Stimulated activated naive CD8-positive, alpha-beta T cell treated with anti-CD3 and anti-CD28 coated beads, Interleukin-15, Interleukin-2, amounts not matched to agents 100 ng/mL and 50 ng/mL, for 24 hours (primary cell): ENCODE measurements around the gene SH2D4B.

Experiments
- H3K27ac Mint-ChIP-seq: one replicate; pipeline ENCODE4 v1.8.0; 2021; ENCODE audit warnings: mild to moderate bottlenecking, mixed read lengths
- H3K27me3 Mint-ChIP-seq: one replicate; pipeline ENCODE4 v1.8.0; 2021; ENCODE audit warnings: mixed read lengths
- H3K36me3 Mint-ChIP-seq: one replicate; pipeline ENCODE4 v1.8.0; 2021; ENCODE audit warnings: low read depth, mixed read lengths
- H3K4me1 Mint-ChIP-seq: one replicate; pipeline ENCODE4 v1.8.0; 2021; ENCODE audit warnings: low read depth, mixed read lengths
- H3K4me3 Mint-ChIP-seq: one replicate; pipeline ENCODE4 v1.8.0; 2021; ENCODE audit warnings: mild to moderate bottlenecking, mixed read lengths
- H3K9me3 Mint-ChIP-seq: one replicate; pipeline ENCODE4 v1.8.0; 2021; ENCODE audit warnings: mixed read lengths

Gene SH2D4B

DNA sequence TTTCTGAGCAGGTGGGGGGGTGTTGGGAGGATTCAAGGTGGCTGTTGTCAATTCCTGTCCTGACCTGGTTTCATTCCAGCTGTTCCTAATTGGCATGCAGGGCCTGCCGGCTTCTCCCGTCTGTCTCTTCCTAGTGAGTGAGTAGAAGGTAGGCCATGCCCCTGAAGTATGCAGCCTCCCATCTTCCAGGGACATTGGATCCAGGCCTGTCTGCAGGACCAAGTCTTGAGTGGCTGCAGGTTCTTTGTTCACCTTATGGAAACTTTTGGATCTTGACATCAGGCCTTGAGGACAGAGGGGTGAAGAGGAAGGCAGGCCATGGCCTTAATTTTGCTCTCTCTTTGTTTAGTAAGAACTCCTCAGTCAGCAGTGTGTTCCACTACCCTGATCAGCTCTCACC lies 131.8 kb downstream of the SH2D4B start:
- H3K9me3 Mint-ChIP-seq: no peaks in the 10 kb centered on the region
- H3K4me1 Mint-ChIP-seq: no peaks in the 10 kb centered on the region
- no peak overlapping the region for H3K27ac Mint-ChIP-seq
- H3K36me3 Mint-ChIP-seq: no peaks in the 10 kb centered on the region
- no peak overlapping the region for H3K4me3 Mint-ChIP-seq
- H3K27me3 Mint-ChIP-seq: peaks cover 3% of the 10 kb centered on the region

DNA sequence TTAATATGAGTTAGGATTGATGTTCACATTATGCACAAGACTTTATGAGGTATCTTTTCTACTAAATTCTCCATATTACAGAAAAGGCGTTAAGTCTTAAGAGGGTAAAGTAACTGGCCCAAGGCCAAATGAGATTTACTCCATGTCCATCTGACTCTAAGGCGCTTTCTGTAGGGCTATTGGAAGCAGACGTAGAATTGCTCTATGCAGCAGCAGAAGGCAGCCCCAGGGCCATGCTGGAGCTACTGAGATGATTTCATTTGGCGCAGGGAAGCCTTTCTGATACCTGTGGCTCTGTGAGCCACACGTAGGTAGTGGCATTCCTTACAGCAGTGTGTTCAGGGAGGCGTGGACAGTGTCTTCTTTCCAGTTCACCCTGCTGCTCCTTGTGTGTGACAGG lies 133.1 kb downstream of the SH2D4B start:
- H3K9me3 Mint-ChIP-seq: no peaks in the 10 kb centered on the region
- no peak overlapping the region for H3K27ac Mint-ChIP-seq
- peaks cover 3% of the 10 kb centered on the region for H3K27me3 Mint-ChIP-seq
- no peak overlapping the region for H3K4me3 Mint-ChIP-seq
- H3K4me1 Mint-ChIP-seq: no peaks in the 10 kb centered on the region
- no peaks in the 10 kb centered on the region for H3K36me3 Mint-ChIP-seq

GRCh38 chr10:80671847-80672246 lies 134.1 kb downstream of the SH2D4B start:
- no peaks in the 10 kb centered on the region for H3K36me3 Mint-ChIP-seq
- no peak overlapping the region for H3K27ac Mint-ChIP-seq
- H3K27me3 Mint-ChIP-seq: peaks cover 3% of the 10 kb centered on the region
- no peak overlapping the region for H3K4me3 Mint-ChIP-seq
- H3K4me1 Mint-ChIP-seq: no peaks in the 10 kb centered on the region
- no peaks in the 10 kb centered on the region for H3K9me3 Mint-ChIP-seq

- Mint-ChIP-seq H3K4me3 (no peak overlapping the region), H3K4me1 (no peaks in the 10 kb centered on the region), H3K27ac (no peak overlapping the region), H3K9me3 (no peaks in the 10 kb centered on the region), H3K27me3 (peaks cover 3% of the 10 kb centered on the region), H3K36me3 (no peaks in the 10 kb centered on the region)
Measured at GRCh38 chr10:80672613-80673012, 134.9 kb downstream of the SH2D4B start.

- Mint-ChIP-seq H3K4me3 (no peak overlapping the region), H3K36me3 (no peaks in the 10 kb centered on the region), H3K27ac (no peak overlapping the region), H3K27me3 (peaks cover 3% of the 10 kb centered on the region), H3K9me3 (no peaks in the 10 kb centered on the region), H3K4me1 (no peaks in the 10 kb centered on the region)
Measured at GRCh38 chr10:80674809-80675208, 137.1 kb downstream of the SH2D4B start.

DNA sequence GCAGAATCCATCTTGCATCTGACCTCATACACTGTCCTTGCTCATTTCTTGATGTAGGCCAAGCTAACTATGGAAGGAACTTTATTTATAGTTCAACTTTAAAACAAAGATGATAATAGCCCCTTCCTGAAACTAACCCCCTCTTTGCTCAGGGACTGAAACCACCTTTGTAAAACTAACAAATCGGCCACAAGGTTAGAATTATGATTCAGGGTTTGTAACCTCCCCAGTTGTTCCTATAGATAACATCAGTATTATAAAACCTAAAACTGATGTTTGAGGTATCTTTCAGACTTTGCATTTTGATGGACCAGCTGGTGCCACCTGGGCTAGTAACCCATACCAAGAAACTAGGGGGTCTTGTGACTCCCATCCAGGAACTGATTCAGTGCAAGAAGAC lies 143.4 kb downstream of the SH2D4B start:
- Mint-ChIP-seq H3K27me3 (no peaks in the 10 kb centered on the region), H3K4me3 (no peak overlapping the region), H3K9me3 (no peaks in the 10 kb centered on the region), H3K27ac (no peak overlapping the region), H3K36me3 (no peaks in the 10 kb centered on the region), H3K4me1 (no peaks in the 10 kb centered on the region)

- Mint-ChIP-seq H3K27ac (no peak overlapping the region), H3K4me1 (no peaks in the 10 kb centered on the region), H3K36me3 (no peaks in the 10 kb centered on the region), H3K4me3 (no peak overlapping the region), H3K27me3 (no peaks in the 10 kb centered on the region), H3K9me3 (no peaks in the 10 kb centered on the region)
Measured at GRCh38 chr10:80684259-80684658, 146.6 kb downstream of the SH2D4B start.

DNA sequence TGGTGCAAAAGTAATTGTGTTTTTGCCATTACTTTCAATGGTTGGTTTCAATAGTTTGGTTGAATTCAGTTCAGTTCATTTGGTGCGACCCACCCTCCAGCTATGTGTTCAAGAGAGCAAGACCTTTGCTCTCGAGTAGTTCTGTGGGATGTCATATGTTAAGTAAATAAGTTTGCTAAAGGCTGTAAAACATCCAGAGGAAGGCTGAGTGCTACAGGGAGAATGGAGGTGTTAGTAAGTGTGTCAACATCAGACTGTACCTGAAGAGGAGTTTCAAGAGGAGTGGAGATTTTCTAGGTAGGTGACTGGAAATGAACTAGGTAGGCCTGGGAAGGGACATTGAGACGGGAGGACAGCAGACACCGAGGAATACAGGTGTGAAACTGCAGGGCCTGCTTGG lies 147.7 kb downstream of the SH2D4B start:
- H3K4me3 Mint-ChIP-seq: no peak overlapping the region
- H3K27me3 Mint-ChIP-seq: no peaks in the 10 kb centered on the region
- H3K36me3 Mint-ChIP-seq: no peaks in the 10 kb centered on the region
- no peak overlapping the region for H3K27ac Mint-ChIP-seq
- no peaks in the 10 kb centered on the region for H3K4me1 Mint-ChIP-seq
- H3K9me3 Mint-ChIP-seq: no peaks in the 10 kb centered on the region

GRCh38 chr10:80686734-80687475 lies 149.2 kb downstream of the SH2D4B start:
- no peaks in the 10 kb centered on the region for H3K4me1 Mint-ChIP-seq
- H3K36me3 Mint-ChIP-seq: no peaks in the 10 kb centered on the region
- no peak overlapping the region for H3K4me3 Mint-ChIP-seq
- H3K27ac Mint-ChIP-seq: no peak overlapping the region
- H3K9me3 Mint-ChIP-seq: no peaks in the 10 kb centered on the region
- H3K27me3 Mint-ChIP-seq: peaks cover 11% of the 10 kb centered on the region

GRCh38 chr10:80687476-80687789 lies 149.7 kb downstream of the SH2D4B start:
- no peaks in the 10 kb centered on the region for H3K4me1 Mint-ChIP-seq
- no peaks in the 10 kb centered on the region for H3K9me3 Mint-ChIP-seq
- H3K36me3 Mint-ChIP-seq: no peaks in the 10 kb centered on the region
- H3K27me3 Mint-ChIP-seq: peaks cover 13% of the 10 kb centered on the region
- H3K27ac Mint-ChIP-seq: no peak overlapping the region
- H3K4me3 Mint-ChIP-seq: no peak overlapping the region

DNA sequence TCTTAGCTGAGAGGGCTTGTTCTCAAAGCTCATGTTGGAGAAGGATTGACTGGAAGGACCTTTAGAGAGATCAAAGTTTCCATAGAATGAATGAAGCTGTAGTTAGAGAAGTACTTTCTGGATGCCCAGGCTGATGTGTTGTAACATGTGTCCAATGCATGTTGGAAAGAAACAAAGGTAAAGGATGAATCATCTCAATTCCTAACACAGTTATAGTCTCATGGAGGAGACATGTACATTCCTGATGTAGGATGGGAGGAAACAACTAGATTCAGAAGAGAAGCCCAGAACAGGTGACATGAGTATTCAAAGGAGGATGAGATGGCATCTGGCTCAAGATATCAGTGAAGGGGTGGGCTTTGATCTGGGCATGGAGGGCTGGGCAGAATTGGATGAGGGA lies 152.7 kb downstream of the SH2D4B start:
- H3K27me3 Mint-ChIP-seq: peaks cover 13% of the 10 kb centered on the region
- no peak overlapping the region for H3K27ac Mint-ChIP-seq
- H3K36me3 Mint-ChIP-seq: no peaks in the 10 kb centered on the region
- no peaks in the 10 kb centered on the region for H3K4me1 Mint-ChIP-seq
- H3K4me3 Mint-ChIP-seq: no peak overlapping the region
- H3K9me3 Mint-ChIP-seq: no peaks in the 10 kb centered on the region

DNA sequence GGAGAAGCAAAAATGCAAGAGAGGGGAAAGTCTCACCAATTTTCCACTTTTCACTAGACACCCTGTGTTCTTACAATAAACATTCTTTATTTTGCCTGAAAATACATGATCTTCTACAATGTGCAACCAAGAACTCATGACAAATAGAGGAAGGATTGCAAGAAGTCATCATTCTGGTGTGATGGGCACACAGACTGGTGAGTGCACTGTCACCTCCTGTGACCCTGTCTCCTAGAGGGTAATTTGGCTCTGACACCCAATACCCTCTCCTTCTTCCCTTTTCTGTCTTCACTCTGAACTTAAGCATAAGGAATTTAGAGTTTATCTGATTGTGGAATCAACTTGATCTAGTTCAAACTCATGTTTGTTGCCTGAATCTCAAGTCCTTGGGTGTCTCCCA lies 153.7 kb downstream of the SH2D4B start:
- H3K4me1 Mint-ChIP-seq: no peaks in the 10 kb centered on the region
- no peak overlapping the region for H3K4me3 Mint-ChIP-seq
- H3K36me3 Mint-ChIP-seq: no peaks in the 10 kb centered on the region
- no peaks in the 10 kb centered on the region for H3K9me3 Mint-ChIP-seq
- no peak overlapping the region for H3K27ac Mint-ChIP-seq
- peaks cover 13% of the 10 kb centered on the region for H3K27me3 Mint-ChIP-seq

- Mint-ChIP-seq H3K4me1 (no peaks in the 10 kb centered on the region), H3K27me3 (peaks cover 13% of the 10 kb centered on the region), H3K9me3 (no peaks in the 10 kb centered on the region)
Measured at GRCh38 chr10:80693565-80693964, 155.9 kb downstream of the SH2D4B start.

DNA sequence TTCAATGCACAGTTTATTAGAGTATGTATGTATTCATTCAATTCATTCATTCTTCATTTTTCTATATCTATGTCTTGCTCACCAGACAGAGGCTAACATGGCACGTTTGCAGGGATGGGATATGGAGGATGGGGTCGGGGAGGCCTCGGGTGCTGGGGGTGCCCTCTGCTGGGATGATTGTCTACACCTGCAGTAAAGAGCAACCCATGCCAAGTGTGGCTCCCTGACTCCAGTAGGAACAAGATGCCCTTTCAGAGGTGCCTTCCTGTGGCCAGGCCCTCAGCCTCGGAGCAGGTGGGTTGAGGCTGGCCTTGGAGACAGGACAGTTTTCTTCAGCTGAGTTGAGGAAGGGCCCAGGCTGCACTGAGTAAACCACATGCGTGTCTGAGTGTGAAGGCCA lies 157.2 kb downstream of the SH2D4B start:
- no peak overlapping the region for H3K27ac Mint-ChIP-seq
- H3K36me3 Mint-ChIP-seq: no peaks in the 10 kb centered on the region
- H3K27me3 Mint-ChIP-seq: peaks cover 13% of the 10 kb centered on the region
- H3K9me3 Mint-ChIP-seq: no peaks in the 10 kb centered on the region
- no peak overlapping the region for H3K4me3 Mint-ChIP-seq
- no peaks in the 10 kb centered on the region for H3K4me1 Mint-ChIP-seq

More at GRCh38 chr10:80693565-80693964, 155.9 kb downstream of the SH2D4B start:
- no peak overlapping the region for H3K27ac Mint-ChIP-seq
- no peaks in the 10 kb centered on the region for H3K36me3 Mint-ChIP-seq
- H3K4me3 Mint-ChIP-seq: no peak overlapping the region
